Ishikawa (cell line): ENCODE results near the gene NTM.

ENCODE experiments used
- CEBPB ChIP-seq: IDR thresholded peaks from 2 replicates; pipeline ENCODE4 v1.6.1; 2012
- CREB1 ChIP-seq: IDR thresholded peaks from 2 replicates; pipeline ENCODE4 v1.6.1; 2012; ENCODE audit warnings: low read depth
- EGR1 ChIP-seq: IDR thresholded peaks from 2 replicates; pipeline ENCODE4 v1.6.1; 2012
- EP300 ChIP-seq: IDR thresholded peaks from 2 replicates; pipeline ENCODE4 v1.6.1; 2012; ENCODE audit warnings: borderline replicate concordance
- FOXM1 ChIP-seq: IDR thresholded peaks from 2 replicates; pipeline ENCODE4 v1.6.1; 2012; ENCODE audit warnings: low read depth, borderline replicate concordance
- NFIC ChIP-seq: IDR thresholded peaks from 2 replicates; pipeline ENCODE4 v1.6.1; 2012
- RAD21 ChIP-seq: IDR thresholded peaks from 2 replicates; pipeline ENCODE4 v1.6.1; 2012; ENCODE audit warnings: low read depth
- TAF1 ChIP-seq: IDR thresholded peaks from 2 replicates; pipeline ENCODE4 v1.6.1; 2012; ENCODE audit warnings: low read depth, mild to moderate bottlenecking
- TCF12 ChIP-seq: IDR thresholded peaks from 2 replicates; pipeline ENCODE4 v1.6.1; 2012; ENCODE audit warnings: low read depth
- TEAD4 ChIP-seq: IDR thresholded peaks from 2 replicates; pipeline ENCODE4 v1.6.1; 2012
- YY1 ChIP-seq: IDR thresholded peaks from 2 replicates; pipeline ENCODE4 v1.6.1; 2012; ENCODE audit warnings: low read depth
- ZBTB7A ChIP-seq: IDR thresholded peaks from 2 replicates; pipeline ENCODE4 v1.6.1; 2012; ENCODE audit warnings: low read depth
- TF ChIP-seq, protein P1 (sequence below): IDR thresholded peaks from 2 replicates; pipeline ENCODE4 v1.6.1; 2012
- TF ChIP-seq, protein P2 (sequence below): IDR thresholded peaks from 2 replicates; pipeline ENCODE4 v1.6.1; 2012
- TF ChIP-seq, protein P3 (sequence below): IDR thresholded peaks from 2 replicates; pipeline ENCODE4 v1.6.1; 2012; ENCODE audit warnings: low read depth, mild to moderate bottlenecking

The NTM gene

DNA sequence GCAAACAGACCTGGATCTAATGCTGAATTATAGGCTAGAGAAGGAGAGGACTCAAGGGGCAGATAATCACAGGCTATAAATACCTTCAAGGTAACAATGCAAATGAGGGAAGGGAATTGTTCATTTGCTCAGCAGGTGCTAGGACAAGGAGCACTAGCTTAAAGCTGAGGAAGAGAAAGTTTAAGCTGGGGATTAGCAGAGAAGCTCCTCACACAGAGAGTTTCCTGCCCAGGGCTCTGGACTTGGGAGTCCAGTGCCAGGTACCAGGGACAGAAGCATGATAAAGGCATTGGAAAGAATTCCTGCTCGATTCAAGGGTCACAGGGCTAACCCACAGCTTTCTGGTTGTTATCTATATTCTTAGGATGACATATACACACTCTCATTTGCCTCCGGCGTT is 509.9 kb downstream of the NTM start:
- TF ChIP-seq NFIC (no peak), TCF12 (no peak), TEAD4 (no peak)
- TF ChIP-seq, protein P1, sequence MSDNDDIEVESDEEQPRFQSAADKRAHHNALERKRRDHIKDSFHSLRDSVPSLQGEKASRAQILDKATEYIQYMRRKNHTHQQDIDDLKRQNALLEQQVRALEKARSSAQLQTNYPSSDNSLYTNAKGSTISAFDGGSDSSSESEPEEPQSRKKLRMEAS = no peak

DNA sequence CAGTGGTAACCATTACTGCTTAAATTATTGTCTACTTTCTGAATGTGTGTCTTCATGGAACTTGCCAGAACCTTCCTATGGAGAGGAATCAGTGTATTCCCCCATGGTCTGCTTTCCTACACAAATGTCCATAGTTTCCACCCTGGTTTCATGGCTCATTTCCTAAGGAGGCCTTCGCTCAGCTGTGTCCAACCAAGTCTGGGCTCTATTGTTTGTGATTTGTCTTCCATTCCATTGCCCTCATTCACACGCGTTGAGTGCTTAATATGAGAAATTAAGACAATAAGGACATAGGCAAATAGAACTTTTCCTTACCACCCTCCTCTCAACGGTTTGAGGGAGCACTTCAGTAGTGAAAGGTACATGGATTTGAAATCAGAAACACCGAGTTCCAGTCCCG is 510.6 kb downstream of the NTM start:
- TF ChIP-seq TAF1 (no peak), ZBTB7A (no peak), FOXM1 (no peak), RAD21 (no peak), NFIC (no peak), EP300 (no peak)
- TF ChIP-seq, protein P1 = no peak
- TF ChIP-seq, protein P2, sequence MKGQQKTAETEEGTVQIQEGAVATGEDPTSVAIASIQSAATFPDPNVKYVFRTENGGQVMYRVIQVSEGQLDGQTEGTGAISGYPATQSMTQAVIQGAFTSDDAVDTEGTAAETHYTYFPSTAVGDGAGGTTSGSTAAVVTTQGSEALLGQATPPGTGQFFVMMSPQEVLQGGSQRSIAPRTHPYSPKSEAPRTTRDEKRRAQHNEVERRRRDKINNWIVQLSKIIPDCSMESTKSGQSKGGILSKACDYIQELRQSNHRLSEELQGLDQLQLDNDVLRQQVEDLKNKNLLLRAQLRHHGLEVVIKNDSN = no peak

DNA sequence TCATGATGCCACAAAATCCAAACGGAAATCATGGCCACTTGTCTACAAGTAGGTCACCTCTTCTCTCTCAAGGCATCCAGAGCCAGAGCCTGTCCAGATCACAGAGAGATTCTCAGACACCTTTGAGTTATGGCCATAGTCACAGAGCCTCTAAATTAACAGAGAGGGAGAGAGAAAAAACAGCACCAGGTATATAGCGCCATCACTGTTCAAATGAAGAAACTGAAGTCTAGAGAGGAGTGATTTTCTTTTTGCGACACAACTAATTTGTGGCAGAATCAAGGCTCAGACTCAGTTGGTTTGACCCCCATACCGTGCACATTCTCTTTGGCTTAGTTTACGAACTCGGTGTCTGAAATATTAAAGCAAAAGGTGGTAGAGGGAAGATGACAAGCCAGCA is 512.9 kb downstream of the NTM start:
- no peak for TF ChIP-seq CEBPB
- TF ChIP-seq ZBTB7A = no peak
- TF ChIP-seq, protein P2 = no peak
- TF ChIP-seq TEAD4 = no peak
- no peak for TF ChIP-seq EP300
- no peak for TF ChIP-seq CREB1
- no peak for TF ChIP-seq RAD21
- TF ChIP-seq, protein P1 = no peak
- TF ChIP-seq FOXM1 = no peak
- TF ChIP-seq TCF12 = no peak
- TF ChIP-seq, protein P3, sequence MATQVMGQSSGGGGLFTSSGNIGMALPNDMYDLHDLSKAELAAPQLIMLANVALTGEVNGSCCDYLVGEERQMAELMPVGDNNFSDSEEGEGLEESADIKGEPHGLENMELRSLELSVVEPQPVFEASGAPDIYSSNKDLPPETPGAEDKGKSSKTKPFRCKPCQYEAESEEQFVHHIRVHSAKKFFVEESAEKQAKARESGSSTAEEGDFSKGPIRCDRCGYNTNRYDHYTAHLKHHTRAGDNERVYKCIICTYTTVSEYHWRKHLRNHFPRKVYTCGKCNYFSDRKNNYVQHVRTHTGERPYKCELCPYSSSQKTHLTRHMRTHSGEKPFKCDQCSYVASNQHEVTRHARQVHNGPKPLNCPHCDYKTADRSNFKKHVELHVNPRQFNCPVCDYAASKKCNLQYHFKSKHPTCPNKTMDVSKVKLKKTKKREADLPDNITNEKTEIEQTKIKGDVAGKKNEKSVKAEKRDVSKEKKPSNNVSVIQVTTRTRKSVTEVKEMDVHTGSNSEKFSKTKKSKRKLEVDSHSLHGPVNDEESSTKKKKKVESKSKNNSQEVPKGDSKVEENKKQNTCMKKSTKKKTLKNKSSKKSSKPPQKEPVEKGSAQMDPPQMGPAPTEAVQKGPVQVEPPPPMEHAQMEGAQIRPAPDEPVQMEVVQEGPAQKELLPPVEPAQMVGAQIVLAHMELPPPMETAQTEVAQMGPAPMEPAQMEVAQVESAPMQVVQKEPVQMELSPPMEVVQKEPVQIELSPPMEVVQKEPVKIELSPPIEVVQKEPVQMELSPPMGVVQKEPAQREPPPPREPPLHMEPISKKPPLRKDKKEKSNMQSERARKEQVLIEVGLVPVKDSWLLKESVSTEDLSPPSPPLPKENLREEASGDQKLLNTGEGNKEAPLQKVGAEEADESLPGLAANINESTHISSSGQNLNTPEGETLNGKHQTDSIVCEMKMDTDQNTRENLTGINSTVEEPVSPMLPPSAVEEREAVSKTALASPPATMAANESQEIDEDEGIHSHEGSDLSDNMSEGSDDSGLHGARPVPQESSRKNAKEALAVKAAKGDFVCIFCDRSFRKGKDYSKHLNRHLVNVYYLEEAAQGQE = no peak
- no peak for TF ChIP-seq YY1
- no peak for TF ChIP-seq TAF1
- TF ChIP-seq NFIC = no peak
- no peak for TF ChIP-seq EGR1

DNA sequence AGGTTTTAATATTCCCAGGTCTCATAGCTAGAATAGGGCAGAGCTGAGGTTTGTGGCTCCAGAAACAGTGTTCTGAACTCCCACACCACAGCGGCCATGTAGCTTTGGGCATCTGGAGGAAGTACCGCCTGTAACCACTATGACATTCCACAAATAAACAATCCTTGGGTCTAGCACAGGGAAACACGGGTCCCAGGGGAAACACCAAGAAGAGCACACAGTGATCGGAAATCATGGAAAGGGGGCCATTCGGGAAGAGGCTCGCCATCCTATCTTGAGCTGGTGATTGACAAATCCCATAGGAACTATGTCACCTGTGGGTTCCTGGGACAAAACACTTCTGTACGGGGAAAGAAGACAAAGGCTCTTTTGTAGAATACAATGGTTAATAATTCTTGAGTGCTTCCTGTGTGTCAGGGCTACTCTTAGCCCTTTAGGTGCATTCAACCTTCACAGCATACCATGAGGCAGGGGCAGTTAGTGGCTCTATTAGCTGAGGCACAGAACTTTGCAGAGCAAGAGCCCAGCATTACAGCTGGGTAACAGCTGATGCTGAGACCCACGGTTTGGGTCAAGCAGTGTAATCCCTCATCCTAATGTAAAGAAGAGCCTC is 514.2 kb downstream of the NTM start:
- TF ChIP-seq EGR1 (no peak), CREB1 (no peak), EP300 (no peak), NFIC (no peak), TCF12 (no peak), RAD21 (no peak), TAF1 (no peak), FOXM1 (no peak), ZBTB7A (no peak)
- TF ChIP-seq, protein P3 = no peak

DNA sequence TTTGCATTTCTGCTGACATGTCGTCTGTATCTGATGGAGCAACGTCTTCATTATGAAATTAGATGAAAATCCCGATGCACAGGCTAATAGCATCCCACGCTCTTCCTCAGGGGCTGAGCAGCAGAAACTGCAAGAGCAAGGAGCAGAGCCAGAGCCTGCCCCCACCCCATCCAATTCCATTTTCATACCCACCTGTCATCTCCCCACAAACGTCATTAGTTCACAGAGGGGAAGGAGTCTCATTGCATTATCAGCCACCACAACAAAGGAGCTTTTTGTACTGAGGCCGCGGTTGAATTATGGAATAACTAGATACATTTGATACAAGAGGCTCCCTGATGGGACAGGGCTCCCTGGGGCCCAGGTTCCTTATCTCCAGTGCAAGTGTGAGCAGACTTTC is 515.0 kb downstream of the NTM start:
- no peak for TF ChIP-seq EP300
- no peak for TF ChIP-seq CEBPB
- no peak for TF ChIP-seq TAF1
- TF ChIP-seq EGR1 = no peak

DNA sequence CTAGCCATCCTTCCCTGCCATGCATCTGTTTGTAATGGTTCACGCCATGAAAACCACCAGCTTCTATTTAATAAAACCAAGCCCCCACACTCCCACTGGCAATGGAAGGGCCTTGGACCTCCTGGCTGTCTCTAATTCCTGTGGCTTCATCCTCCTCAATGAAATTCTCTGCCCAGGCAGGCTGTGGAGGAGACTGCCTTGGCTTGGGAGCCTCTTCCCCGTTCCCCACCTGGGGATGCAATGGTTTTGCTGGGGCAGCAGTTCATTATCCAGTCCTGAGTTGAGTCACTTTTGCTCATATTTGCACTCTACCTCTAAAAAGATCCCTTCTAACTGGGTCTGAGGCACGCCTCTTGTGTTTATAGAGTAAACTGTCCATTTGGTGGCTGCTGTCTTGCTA is 515.8 kb downstream of the NTM start:
- no peak for TF ChIP-seq EGR1
- TF ChIP-seq, protein P2 = no peak
- TF ChIP-seq TEAD4 = no peak
- TF ChIP-seq ZBTB7A = no peak
- TF ChIP-seq NFIC = no peak
- TF ChIP-seq, protein P1 = no peak
- TF ChIP-seq TCF12 = no peak
- no peak for TF ChIP-seq EP300
- TF ChIP-seq CEBPB = no peak
- TF ChIP-seq RAD21 = no peak
- TF ChIP-seq FOXM1 = no peak
- no peak for TF ChIP-seq TAF1
- TF ChIP-seq, protein P3 = no peak
- TF ChIP-seq YY1 = no peak
- no peak for TF ChIP-seq CREB1
